Liver (tissue), 9 donors: ENCODE data around the gene TMPRSS9. TPM values are rescaled to one million over a fixed set of nuclear protein-coding genes. Genes with fewer than 3 reads are reported as not detected.

ENCODE experiments used
- DNase-seq: peaks from one replicate; pipeline ENCODE4 v3.0.0-alpha.2; 2017; ENCODE audit warnings: low spot score
- H3K27ac ChIP-seq, 2 donors: one replicate each; pipeline ENCODE4 v1.7.0; 2013; ENCODE audit warnings: inconsistent platforms in 2 of 2, low read length in 2 of 2, control low read depth in 1 of 2, low read depth in 1 of 2, mild to moderate bottlenecking in 1 of 2
- H3K27me3 ChIP-seq, 4 donors: one replicate each; pipeline versions ENCODE4 v1.6.1 to v1.7.0; 2013; ENCODE audit warnings: low read length in 3 of 4, inconsistent platforms in 1 of 4, mild to moderate bottlenecking in 1 of 4, moderate library complexity in 1 of 4; ENCODE audit not compliant: control insufficient read depth in 4 of 4, insufficient read depth in 4 of 4
- H3K36me3 ChIP-seq, 4 donors: one replicate each; pipeline versions ENCODE4 v1.6.1 to v1.7.0; 2013; ENCODE audit warnings: low read length in 3 of 4, mild to moderate bottlenecking in 3 of 4, low read depth in 1 of 4, moderate library complexity in 1 of 4; ENCODE audit not compliant: control insufficient read depth in 4 of 4, insufficient read depth in 3 of 4
- H3K4me1 ChIP-seq, 4 donors: one replicate each; pipeline versions ENCODE4 v1.6.1 to v1.7.0; 2013; ENCODE audit warnings: low read length in 3 of 4, mild to moderate bottlenecking in 3 of 4, moderate library complexity in 1 of 4; ENCODE audit not compliant: control insufficient read depth in 4 of 4, insufficient read depth in 4 of 4
- H3K4me3 ChIP-seq, 3 donors: one replicate each; pipeline versions ENCODE4 v1.6.1 to v1.7.0; 2013; ENCODE audit warnings: low read length in 3 of 3, control low read depth in 1 of 3, low read depth in 1 of 3, mild to moderate bottlenecking in 1 of 3
- H3K9ac ChIP-seq, 2 donors: one replicate each; pipeline ENCODE4 v1.7.0; 2013; ENCODE audit warnings: low read length in 2 of 2, mild to moderate bottlenecking in 2 of 2, moderate library complexity in 2 of 2, control low read depth in 1 of 2, low read depth in 1 of 2
- H3K9me3 ChIP-seq, 4 donors: one replicate each; pipeline versions ENCODE4 v1.6.1 to v1.7.0; 2013; ENCODE audit warnings: low read length in 3 of 4; ENCODE audit not compliant: control insufficient read depth in 4 of 4
- ATF3 ChIP-seq: IDR thresholded peaks from 2 replicates; pipeline ENCODE4 v1.6.1; 2016; ENCODE audit warnings: antibody characterized with exemption
- CTCF ChIP-seq: fragments of 150-350 bp; IDR thresholded peaks from 2 replicates; pipeline ENCODE4 v1.5.1; 2017; ENCODE audit warnings: improper control_type of control experiment, low read depth, low read length; ENCODE audit not compliant: missing input control
- EGR1 ChIP-seq, 2 donors: IDR thresholded peaks; 2 replicates each; pipeline ENCODE4 v1.6.1; 2016 to 2018; ENCODE audit warnings: antibody characterized with exemption in 2 of 2, low read depth in 2 of 2
- FOXA1 ChIP-seq: IDR thresholded peaks from 2 replicates; pipeline ENCODE4 v1.6.1; 2016; ENCODE audit warnings: antibody characterized with exemption
- GABPA ChIP-seq, 2 donors: IDR thresholded peaks in 1 of 2; conservative IDR thresholded peaks in 1 of 2; 2 replicates each; pipeline ENCODE4 v1.6.1; 2016; ENCODE audit warnings: antibody characterized with exemption in 2 of 2, mild to moderate bottlenecking in 1 of 2, moderate library complexity in 1 of 2
- HNF4A ChIP-seq, 2 donors: conservative IDR thresholded peaks; 2 replicates each; pipeline ENCODE4 v1.6.1; 2016; ENCODE audit warnings: antibody characterized with exemption in 2 of 2, mild to moderate bottlenecking in 2 of 2
- JUND ChIP-seq, 2 donors: IDR thresholded peaks; 2 replicates each; pipeline ENCODE4 v1.6.1; 2016; ENCODE audit warnings: antibody characterized with exemption in 2 of 2
- NR2F2 ChIP-seq: IDR thresholded peaks from 2 replicates; pipeline ENCODE4 v1.6.1; 2016; ENCODE audit warnings: antibody characterized with exemption
- RXRA ChIP-seq, 2 donors: IDR thresholded peaks; 2 replicates each; pipeline ENCODE4 v1.6.1; 2017 to 2018; ENCODE audit warnings: antibody characterized with exemption in 2 of 2, mild to moderate bottlenecking in 1 of 2
- SP1 ChIP-seq: IDR thresholded peaks from 2 replicates; pipeline ENCODE4 v1.6.1; 2018; ENCODE audit warnings: antibody characterized with exemption, mild to moderate bottlenecking
- TAF1 ChIP-seq: conservative IDR thresholded peaks from 2 replicates; pipeline ENCODE4 v1.6.1; 2016; ENCODE audit warnings: antibody characterized with exemption, mild to moderate bottlenecking
- WGBS: extraction: QIAGEN DNeasy Blood & Tissue Kit; methylation state at CpG from one replicate; pipeline ENCODE4 v1.1.7; 2013; 5-methylcytosine and 5-hydroxymethylcytosine counted together
- polyA plus RNA-seq, 2 donors: library from polyadenylated mRNA; stranded (reverse) in 1 of 2; unstranded in 1 of 2; fragments of 200-250 nt in 1 of 2; fragments of >200 nt in 1 of 2; fragmentation: Nextera tagmentation in 1 of 2; extraction: Ambion mirVana in 1 of 2; gene quantifications; one replicate each; pipeline versions ENCODE4 v1.2.1 to v1.2.3, GENCODE V29; 2013 to 2015
- total RNA-seq, 2 donors: library from RNA; depleted of rRNA; stranded (reverse); fragments of >200 nt; gene quantifications; one replicate each; pipeline ENCODE4 v1.2.3, GENCODE V29; 2014
- TF ChIP-seq, protein P1 (sequence below): IDR thresholded peaks from 2 replicates; pipeline ENCODE4 v1.6.1; 2016; ENCODE audit warnings: antibody characterized with exemption
- TF ChIP-seq, protein P2 (sequence below): IDR thresholded peaks from 2 replicates; pipeline ENCODE4 v1.6.1; 2016; ENCODE audit warnings: antibody characterized with exemption
- donor health status: healthy.
- donor health status: healthy.
- donor health status: healthy.
- donor health status: healthy.
- donor health status: healthy.

Gene TMPRSS9
- total and polyA plus RNA-seq, 4 donors: 0.39 to 24.8 (median 1.5) TPM

DNA sequence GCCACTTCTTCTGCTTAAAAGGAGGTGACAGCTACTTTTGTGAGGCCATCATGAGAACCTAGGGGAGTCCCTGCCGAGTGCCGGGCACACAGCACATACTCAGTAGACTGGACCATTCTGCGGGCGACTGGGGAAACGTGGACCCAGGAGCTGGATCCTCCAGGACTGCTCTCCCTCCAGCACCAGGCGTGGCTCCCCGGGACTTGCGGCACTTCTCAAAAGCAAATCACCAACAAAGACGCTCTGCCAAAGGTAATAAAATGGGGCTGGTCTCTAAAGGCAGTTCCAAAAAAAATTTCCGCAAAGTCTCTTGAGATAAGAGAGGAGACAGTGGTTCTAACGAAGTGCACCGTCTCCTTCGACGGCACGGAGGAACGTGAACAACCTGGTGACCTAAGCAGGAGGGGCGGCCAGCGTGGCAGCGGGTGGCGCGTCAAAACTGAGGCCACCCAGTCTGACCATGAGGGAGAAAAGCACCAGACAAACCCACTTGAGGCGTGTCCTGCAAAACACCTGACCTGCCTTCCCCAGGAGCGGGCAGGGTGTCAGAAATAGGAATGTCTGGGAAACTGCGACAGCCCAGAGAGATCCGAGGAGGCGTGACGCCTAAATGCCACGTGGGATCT, 1.4 kb upstream of the TMPRSS9 start:
- Histone ChIP-seq H3K27ac (no peak overlapping the region), H3K4me1 (no peaks in the 10 kb centered on the region), H3K27me3 (peaks cover 0 to 10% (median 0%) of the 10 kb centered on the region in 4 donors), H3K36me3 (peaks cover 0 to 5% (median 2%) of the 10 kb centered on the region in 4 donors), H3K4me3 (no peak overlapping the region), H3K9ac (no peak overlapping the region), H3K9me3 (no peaks in the 10 kb centered on the region)
- WGBS: 75% methylated on average over 28 of the region's 28 CpGs
- no peak for DNase-seq
- TF ChIP-seq RXRA (IDR thresholded peaks at IDR 0.05) (no peak), EGR1 (IDR thresholded peaks at IDR 0.05; ENCODE audit: low read depth in 2 of 2) (no peak), ATF3 (no peak), NR2F2 (no peak), JUND (IDR thresholded peaks at IDR 0.05) (no peak), CTCF (no peak), HNF4A (conservative IDR thresholded peaks at IDR 0.05) (no peak), TAF1 (no peak), SP1 (no peak), FOXA1 (no peak)
- TF ChIP-seq, protein P1, sequence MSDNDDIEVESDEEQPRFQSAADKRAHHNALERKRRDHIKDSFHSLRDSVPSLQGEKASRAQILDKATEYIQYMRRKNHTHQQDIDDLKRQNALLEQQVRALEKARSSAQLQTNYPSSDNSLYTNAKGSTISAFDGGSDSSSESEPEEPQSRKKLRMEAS: no peak

- Histone ChIP-seq H3K9me3 (no peaks in the 10 kb centered on the region), H3K4me3 (no peak overlapping the region), H3K4me1 (no peaks in the 10 kb centered on the region), H3K9ac (no peak overlapping the region), H3K36me3 (no peaks in the 10 kb centered on the region), H3K27me3 (peaks cover 0 to 10% (median 0%) of the 10 kb centered on the region in 4 donors), H3K27ac (no peak overlapping the region)
- TF ChIP-seq, protein P2, sequence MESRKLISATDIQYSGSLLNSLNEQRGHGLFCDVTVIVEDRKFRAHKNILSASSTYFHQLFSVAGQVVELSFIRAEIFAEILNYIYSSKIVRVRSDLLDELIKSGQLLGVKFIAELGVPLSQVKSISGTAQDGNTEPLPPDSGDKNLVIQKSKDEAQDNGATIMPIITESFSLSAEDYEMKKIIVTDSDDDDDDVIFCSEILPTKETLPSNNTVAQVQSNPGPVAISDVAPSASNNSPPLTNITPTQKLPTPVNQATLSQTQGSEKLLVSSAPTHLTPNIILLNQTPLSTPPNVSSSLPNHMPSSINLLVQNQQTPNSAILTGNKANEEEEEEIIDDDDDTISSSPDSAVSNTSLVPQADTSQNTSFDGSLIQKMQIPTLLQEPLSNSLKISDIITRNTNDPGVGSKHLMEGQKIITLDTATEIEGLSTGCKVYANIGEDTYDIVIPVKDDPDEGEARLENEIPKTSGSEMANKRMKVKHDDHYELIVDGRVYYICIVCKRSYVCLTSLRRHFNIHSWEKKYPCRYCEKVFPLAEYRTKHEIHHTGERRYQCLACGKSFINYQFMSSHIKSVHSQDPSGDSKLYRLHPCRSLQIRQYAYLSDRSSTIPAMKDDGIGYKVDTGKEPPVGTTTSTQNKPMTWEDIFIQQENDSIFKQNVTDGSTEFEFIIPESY: no peak
- no peak for TF ChIP-seq GABPA (IDR thresholded peaks at IDR 0.05 in 1 of 2, conservative IDR thresholded peaks at IDR 0.05 in 1 of 2)
- TF ChIP-seq NR2F2: no peak
- no peak for TF ChIP-seq FOXA1
- TF ChIP-seq HNF4A (conservative IDR thresholded peaks at IDR 0.05): no peak
- no peak for TF ChIP-seq JUND (IDR thresholded peaks at IDR 0.05)
- WGBS: 56% methylated on average over 11 of the region's 11 CpGs
- DNase-seq: no peak
Measured at GRCh38 chr19:2360833-2361232, 768 bp downstream of the TMPRSS9 start.
